Measurements from ENCODE around the gene FGF4. TPM values are rescaled to one million over a fixed set of nuclear protein-coding genes. Genes with fewer than 3 reads are reported as not detected.
"Not testable (repeated sequence)": the region's sequence is repeated elsewhere in the genome, so short reads cannot be mapped to it uniquely, and the experiment has no call there.

The FGF4 gene
- total RNA-seq, 2 experiments from 2014 or later = not detected

DNA sequence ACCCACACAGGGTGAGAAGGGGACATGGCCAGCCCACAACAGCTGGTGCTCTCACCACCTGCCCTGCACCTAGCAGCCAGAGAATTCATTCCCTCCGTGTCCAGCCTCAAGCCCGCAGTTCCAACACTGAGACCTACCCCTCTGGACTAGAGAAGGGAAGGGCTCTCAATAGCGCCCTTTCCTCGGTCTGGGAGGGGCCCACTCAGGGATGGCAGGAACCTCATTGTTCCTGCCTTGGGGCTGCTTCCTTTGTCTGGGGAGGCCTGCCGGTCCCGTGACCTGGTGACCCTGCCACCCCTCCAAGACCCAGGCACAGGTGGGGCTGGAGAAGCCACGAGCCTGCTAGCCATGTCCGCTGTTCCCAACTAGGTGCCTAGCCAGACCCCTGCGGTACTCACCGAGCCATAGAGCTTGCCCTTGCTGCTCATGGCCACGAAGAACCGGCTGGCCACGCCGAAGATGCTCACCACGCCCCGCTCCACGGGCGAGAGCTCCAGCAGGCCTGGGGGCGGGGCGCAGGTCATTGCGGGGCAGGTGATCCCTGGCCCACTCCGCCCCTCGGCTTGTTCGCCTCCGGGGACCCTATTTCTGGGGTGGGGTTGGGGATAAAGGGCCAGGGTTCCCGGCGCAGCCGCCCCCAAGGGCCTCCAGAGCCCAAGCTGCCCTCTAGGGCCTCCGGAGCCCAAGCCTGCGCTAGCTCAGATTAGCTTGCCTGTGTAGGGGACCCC is 1.4 kb downstream of the FGF4 start:
- peaks cover 56% of the 10 kb centered on the region for H3K27me3 Mint-ChIP-seq
- no peaks in the 10 kb centered on the region for H3K36me3 Mint-ChIP-seq
- H3K4me3 Mint-ChIP-seq = no peak overlapping the region
- ATAC-seq = no peak
- no peak overlapping the region for H3K27ac Mint-ChIP-seq
- DNase-seq = no peak
- no peaks in the 10 kb centered on the region for H3K4me1 Mint-ChIP-seq
- no peaks in the 10 kb centered on the region for H3K9me3 Mint-ChIP-seq (ENCODE audit: low read depth)
- CTCF ChIA-PET = no interaction called here

DNA sequence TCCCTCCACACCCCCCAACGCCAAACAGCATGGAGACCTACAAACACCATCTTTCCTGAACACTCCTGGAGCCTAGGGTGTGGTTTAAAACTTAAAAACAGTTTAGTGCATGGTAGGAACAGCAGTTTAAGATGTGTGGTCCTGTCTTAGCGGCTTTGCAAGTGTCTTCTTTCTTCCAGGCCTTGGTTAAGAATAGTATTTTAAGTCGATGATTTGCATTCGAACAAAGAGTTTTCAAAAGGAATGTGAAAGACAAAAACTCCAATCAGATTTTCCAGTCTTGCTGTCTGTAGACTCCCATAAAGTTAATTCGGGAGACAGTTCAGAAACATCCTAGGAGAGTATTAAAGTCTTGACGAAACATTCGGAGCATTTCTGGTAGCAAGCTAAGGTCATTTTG is 3.7 kb downstream of the FGF4 start:
- CTCF ChIA-PET = no interaction called here
- no peak overlapping the region for H3K4me3 Mint-ChIP-seq
- H3K27ac Mint-ChIP-seq = no peak overlapping the region

DNA sequence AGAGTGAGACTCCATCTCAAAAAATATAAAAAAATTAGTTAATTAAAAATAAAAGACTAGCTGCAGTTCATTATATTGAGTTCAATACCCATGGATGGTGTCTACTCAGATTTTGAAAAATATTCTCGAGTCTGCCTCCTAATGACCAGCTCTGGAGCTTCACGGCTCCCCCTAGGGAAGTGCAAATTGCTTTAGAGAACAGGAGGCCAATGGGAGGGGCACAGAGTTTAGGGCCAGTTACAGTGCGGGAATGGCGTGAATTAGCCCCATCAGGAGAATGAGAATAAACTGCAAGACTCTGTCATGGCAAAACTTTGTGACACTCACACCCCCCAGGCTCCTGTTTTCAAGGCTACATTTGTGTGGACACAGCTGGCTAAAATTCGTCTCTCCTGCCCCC is 4.6 kb downstream of the FGF4 start:
- CTCF ChIA-PET = no interaction called here
- H3K27ac Mint-ChIP-seq = no peak overlapping the region
- DNase-seq = no peak
- ATAC-seq = no peak
- H3K9me3 Mint-ChIP-seq (ENCODE audit: low read depth) = no peaks in the 10 kb centered on the region
- peaks cover 38% of the 10 kb centered on the region for H3K27me3 Mint-ChIP-seq
- H3K4me3 Mint-ChIP-seq = no peak overlapping the region
- H3K4me1 Mint-ChIP-seq = no peaks in the 10 kb centered on the region
- H3K36me3 Mint-ChIP-seq = no peaks in the 10 kb centered on the region

More for the DNA sequence above, 3.7 kb downstream of the FGF4 start:
- no peaks in the 10 kb centered on the region for H3K9me3 Mint-ChIP-seq (ENCODE audit: low read depth)
- DNase-seq (no peak), ATAC-seq (no peak)
- H3K27me3 Mint-ChIP-seq = peaks cover 45% of the 10 kb centered on the region
- H3K4me1 Mint-ChIP-seq = no peaks in the 10 kb centered on the region
- H3K36me3 Mint-ChIP-seq = no peaks in the 10 kb centered on the region

DNA sequence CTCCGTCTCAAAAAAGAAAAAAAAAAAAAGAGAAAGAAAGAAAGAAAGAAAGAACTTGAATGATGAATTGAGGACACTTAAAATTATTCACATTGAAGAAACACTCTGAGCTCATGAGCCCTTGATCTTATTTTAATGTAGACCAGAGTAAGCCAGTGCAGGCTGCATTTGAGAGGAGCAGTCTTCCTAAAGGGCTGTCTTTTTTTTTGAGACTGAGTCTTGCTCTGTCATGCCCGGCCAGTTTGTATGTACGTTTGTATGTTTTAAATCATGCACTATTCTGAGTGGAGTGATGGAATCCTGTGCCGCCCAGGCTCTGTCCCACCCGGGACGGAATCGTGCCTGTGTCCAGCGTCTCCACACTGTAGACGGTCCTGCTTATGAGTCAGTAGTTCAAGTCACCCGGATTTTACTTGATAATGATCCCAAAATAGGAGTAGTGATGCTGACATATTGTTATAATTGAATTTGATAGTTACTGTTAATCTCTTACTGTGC is 9.6 kb downstream of the FGF4 start:
- DNase-seq = no peak
- Mint-ChIP-seq H3K27me3 (peaks cover 5% of the 10 kb centered on the region), H3K27ac (no peak overlapping the region), H3K9me3 (ENCODE audit: low read depth) (no peaks in the 10 kb centered on the region), H3K4me3 (no peak overlapping the region), H3K4me1 (no peaks in the 10 kb centered on the region), H3K36me3 (no peaks in the 10 kb centered on the region)
- no peak for ATAC-seq
- CTCF ChIA-PET = no interaction called here

DNA sequence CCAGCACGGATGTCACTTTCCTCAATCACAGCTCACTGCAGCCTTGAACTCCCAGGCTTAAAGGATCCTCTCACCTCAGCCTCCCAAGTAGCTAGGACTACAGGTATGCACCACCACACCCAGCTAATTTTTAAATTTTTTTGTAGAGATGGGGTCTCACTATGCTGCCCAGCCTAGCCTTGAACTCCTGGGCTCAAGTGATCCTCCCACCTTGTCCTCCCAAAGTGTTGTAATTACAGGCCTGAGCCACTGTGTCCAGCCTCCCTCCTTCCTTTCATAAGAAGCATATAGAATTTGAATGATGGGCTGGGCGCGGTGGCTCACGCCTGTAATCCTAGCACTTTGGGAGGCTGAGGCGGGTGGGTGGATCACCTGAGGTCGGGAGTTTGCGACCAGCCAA is 10.2 kb downstream of the FGF4 start:
- H3K4me1 Mint-ChIP-seq; ATAC-seq; H3K4me3 Mint-ChIP-seq; H3K27me3 Mint-ChIP-seq; H3K27ac Mint-ChIP-seq; H3K36me3 Mint-ChIP-seq; CTCF ChIA-PET; H3K9me3 Mint-ChIP-seq (ENCODE audit: low read depth); DNase-seq: not testable (repeated sequence)

DNA sequence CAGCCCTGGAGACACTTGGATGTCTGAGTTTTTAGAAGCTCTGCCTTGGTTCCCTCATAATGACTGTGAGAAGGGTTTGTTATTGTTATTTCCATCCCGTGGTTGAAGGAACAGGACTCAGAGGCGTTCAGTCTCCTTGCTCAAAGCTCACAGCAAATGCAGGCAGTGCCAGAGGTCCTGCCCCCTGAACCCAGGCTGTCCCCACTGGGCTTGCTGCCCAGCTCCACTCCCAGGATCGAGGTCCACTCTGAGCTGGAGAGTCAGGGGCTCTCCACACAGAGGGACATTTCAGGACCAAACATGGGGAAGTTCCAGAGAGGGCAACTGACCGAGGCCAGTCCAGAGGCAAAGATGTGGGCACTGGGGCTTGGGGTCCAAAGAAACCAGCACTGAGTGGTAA is 14.8 kb downstream of the FGF4 start:
- no peaks in the 10 kb centered on the region for H3K27me3 Mint-ChIP-seq
- ATAC-seq (no peak), DNase-seq (no peak)
- no peak overlapping the region for H3K27ac Mint-ChIP-seq
- no peaks in the 10 kb centered on the region for H3K36me3 Mint-ChIP-seq
- no peaks in the 10 kb centered on the region for H3K9me3 Mint-ChIP-seq (ENCODE audit: low read depth)
- no peaks in the 10 kb centered on the region for H3K4me1 Mint-ChIP-seq
- H3K4me3 Mint-ChIP-seq = no peak overlapping the region
- CTCF ChIA-PET = no interaction called here

DNA sequence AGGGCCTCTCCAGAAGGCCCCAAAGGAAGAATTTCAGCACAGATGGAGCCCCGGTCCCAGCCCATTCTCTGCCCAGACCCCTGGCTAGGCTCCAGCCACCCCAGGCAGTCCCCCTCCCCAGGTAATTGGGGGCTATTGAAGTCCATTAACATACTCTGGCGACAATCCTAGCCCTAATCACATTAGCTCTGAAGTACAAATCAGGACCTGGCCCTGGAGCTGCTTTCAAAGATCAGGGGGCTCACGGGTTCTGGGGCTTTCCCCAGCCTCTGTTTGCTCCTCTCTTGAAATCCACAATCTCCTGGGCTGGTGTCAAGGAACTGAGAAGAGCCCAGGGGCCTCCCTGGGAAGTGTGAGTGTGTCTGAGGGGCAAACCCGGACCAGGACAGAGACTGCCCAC is 22.3 kb downstream of the FGF4 start:
- no peaks in the 10 kb centered on the region for H3K27me3 Mint-ChIP-seq
- no peaks in the 10 kb centered on the region for H3K4me1 Mint-ChIP-seq
- CTCF ChIA-PET = no interaction called here

DNA sequence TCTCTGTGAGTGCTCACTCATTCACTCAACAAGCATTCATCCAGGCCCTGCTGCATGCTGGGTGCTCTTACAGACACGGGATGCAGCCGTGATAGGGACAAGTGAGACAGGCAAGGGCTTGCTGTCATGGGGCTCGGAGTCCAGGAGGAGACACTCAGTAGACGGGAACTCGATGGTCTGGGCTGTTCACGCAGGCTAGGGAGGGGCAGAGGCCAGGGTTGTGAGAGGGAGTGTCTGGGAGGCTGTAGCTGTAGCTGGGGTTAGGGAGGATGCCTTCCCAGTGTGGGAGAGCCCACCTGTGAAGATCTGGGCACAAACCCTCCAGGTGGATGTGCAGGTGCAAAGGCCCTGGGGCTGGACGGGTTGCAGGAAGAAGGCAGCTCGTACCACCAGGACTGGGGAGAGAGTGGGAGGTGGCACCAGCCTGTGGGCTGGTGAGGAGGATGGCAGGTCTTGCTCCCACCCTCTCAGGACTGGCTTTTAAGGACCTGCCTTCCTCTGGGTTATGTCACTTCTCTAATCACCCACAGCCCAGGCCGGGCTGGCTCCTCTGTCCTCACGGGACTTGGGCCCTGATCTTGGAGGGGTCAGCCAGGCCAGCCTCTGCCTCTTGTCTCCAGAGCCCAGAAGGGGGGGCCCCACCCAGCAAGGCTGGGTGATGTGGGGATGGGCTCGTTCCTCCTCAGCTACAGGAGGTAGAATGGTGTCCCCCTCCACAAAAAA is 24.1 kb downstream of the FGF4 start:
- H3K9me3 Mint-ChIP-seq (ENCODE audit: low read depth) = no peaks in the 10 kb centered on the region
- no peak for ATAC-seq
- no peaks in the 10 kb centered on the region for H3K36me3 Mint-ChIP-seq
- CTCF ChIA-PET = no interaction called here
- H3K27me3 Mint-ChIP-seq = no peaks in the 10 kb centered on the region
- no peak overlapping the region for H3K27ac Mint-ChIP-seq
- H3K4me1 Mint-ChIP-seq = no peaks in the 10 kb centered on the region
- DNase-seq = no peak
- no peak overlapping the region for H3K4me3 Mint-ChIP-seq

More for the DNA sequence above, 22.3 kb downstream of the FGF4 start:
- DNase-seq = no peak
- H3K9me3 Mint-ChIP-seq (ENCODE audit: low read depth) = no peaks in the 10 kb centered on the region
- no peak for ATAC-seq
- H3K4me3 Mint-ChIP-seq = no peak overlapping the region
- H3K27ac Mint-ChIP-seq = no peak overlapping the region
- no peaks in the 10 kb centered on the region for H3K36me3 Mint-ChIP-seq

DNA sequence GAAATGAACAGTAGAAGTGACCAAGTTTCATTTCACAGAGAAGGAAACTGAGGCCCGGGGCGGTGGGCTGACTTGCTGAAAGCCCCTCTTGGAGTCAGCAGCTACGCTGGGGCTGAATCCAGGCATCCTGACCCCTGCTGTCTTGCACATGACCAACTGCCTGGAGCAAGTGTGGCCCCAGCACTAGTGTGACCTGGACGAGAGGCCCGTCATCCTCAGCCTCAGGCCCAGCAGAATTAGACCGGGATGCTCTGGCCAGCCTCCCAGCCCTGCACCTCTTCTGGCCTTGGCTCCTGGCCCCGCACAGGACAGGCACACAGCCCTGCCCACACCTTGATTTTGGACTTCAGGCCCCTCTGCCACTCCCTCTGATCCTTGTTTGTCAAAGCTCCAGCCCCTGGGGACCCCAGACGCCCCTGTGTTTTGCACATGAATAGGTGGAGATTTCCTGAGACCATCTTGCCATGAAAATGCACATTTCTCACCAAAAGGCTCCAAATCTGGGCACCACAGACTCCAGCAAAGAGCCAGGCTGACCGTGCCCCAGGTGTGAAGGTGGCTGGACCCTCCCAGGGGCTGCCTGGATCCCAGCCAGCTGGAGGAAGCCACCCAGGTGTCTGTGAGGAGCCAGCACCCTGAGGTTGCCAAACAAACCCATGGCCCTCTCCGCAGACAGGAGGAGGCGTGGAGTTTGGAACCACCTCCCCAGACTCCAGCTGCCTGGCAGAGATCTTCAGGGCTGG is 24.9 kb downstream of the FGF4 start:
- no peaks in the 10 kb centered on the region for H3K27me3 Mint-ChIP-seq
- ATAC-seq = no peak
- CTCF ChIA-PET = no interaction called here
- no peak overlapping the region for H3K4me3 Mint-ChIP-seq
- H3K4me1 Mint-ChIP-seq = no peaks in the 10 kb centered on the region
- no peaks in the 10 kb centered on the region for H3K36me3 Mint-ChIP-seq
- no peak overlapping the region for H3K27ac Mint-ChIP-seq
- DNase-seq = no peak
- H3K9me3 Mint-ChIP-seq (ENCODE audit: low read depth) = no peaks in the 10 kb centered on the region

DNA sequence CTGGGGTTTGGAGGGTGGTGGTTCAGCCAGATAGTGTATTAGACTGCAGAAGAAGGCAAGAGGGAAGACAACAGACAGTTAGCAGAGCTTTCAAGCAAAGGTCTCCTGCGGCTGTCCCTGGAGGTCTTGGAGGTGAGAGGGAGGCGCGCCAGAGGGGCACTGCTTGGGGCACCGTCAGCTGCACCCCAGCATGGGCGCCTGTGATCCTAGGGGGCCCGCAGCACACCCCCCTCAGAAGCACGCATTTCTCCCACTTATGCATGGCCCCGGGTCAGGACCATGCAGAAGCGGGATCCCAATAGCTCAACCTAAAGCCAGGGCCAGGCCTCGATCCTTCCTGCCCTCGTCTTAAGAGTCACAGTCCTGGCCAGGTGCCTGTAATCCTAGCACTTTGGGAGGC is 26.5 kb downstream of the FGF4 start:
- CTCF ChIA-PET = no interaction called here
- ATAC-seq (no peak), DNase-seq (no peak)
- Mint-ChIP-seq H3K9me3 (ENCODE audit: low read depth) (no peaks in the 10 kb centered on the region), H3K27ac (no peak overlapping the region), H3K27me3 (peaks cover 3% of the 10 kb centered on the region), H3K4me1 (no peaks in the 10 kb centered on the region), H3K36me3 (no peaks in the 10 kb centered on the region), H3K4me3 (no peak overlapping the region)

DNA sequence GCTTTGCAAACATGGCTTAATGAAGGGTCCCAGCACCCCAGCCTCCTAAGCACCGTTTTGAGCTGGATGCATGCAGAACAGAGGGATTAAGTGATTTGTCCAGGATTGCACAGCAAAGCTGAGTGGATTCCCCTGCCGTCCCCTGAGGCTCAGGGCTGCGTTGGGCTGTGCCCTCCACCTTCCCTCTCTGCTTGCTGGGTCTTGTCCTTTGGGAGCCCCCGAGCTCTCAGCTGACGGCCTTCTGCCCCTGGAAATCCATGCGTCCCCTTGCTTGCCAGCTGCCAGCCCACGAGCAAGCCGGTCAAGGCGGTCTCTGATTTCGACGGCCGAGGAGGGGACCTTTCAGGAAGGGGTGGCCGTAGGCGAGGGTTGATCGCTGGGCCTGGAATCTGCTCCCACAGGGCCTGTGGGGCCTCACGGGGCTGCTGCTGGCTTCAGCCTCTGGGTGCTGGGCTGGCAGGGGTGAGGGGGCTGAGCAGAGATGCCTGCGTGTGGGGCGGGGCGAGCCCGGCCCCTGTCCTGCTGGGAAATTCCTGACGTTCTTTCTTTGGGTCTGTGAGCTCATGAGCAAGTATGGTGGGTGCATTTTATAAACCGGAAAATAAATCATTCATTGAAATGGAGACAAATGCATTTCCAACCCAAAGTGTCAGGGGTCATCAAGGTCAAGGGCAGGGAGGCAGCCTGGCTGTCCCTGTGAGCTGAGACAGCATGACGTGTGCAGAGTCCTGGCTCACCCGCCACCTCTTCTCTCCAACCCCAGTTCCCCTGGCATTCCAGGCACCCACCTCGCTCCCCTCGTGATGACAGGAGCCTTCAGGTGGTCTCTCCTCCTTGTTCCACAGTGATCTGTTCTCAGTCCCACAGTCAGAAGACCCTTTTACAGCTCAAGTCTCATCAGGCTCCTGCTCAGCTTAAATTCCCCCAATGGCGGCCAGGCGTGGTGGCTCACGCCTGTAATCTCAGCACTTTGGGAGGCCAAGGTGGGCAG is 28.1 kb downstream of the FGF4 start:
- ATAC-seq (no peak), DNase-seq (no peak)
- Mint-ChIP-seq H3K9me3 (ENCODE audit: low read depth) (no peaks in the 10 kb centered on the region), H3K4me3 (no peak overlapping the region), H3K36me3 (no peaks in the 10 kb centered on the region), H3K4me1 (no peaks in the 10 kb centered on the region), H3K27ac (no peak overlapping the region), H3K27me3 (peaks cover 3% of the 10 kb centered on the region)
- CTCF ChIA-PET = no interaction called here

DNA sequence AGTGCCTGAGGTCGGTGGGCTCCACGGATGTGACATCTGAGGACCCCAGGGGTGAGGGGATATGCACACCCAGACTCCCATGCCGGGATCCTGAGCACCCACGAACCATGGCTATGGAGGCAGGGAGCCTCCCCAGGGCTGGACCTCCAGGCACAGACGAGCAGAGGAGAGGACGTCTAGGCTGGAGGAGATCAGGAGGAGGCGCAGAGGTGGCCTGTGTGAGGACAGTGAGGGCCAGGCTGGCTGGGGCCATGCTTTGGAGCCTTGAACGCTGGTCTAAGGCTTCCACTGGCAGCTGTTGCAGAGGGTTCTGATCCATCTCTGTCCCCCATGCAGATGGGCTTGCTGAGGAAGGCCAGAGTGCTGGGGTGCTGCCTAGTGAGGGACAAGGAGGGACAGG is 29.0 kb downstream of the FGF4 start:
- Mint-ChIP-seq H3K4me3 (no peak overlapping the region), H3K4me1 (no peaks in the 10 kb centered on the region), H3K27me3 (peaks cover 3% of the 10 kb centered on the region), H3K36me3 (no peaks in the 10 kb centered on the region), H3K9me3 (ENCODE audit: low read depth) (no peaks in the 10 kb centered on the region), H3K27ac (no peak overlapping the region)
- no peak for DNase-seq
- CTCF ChIA-PET = no interaction called here
- ATAC-seq = no peak

DNA sequence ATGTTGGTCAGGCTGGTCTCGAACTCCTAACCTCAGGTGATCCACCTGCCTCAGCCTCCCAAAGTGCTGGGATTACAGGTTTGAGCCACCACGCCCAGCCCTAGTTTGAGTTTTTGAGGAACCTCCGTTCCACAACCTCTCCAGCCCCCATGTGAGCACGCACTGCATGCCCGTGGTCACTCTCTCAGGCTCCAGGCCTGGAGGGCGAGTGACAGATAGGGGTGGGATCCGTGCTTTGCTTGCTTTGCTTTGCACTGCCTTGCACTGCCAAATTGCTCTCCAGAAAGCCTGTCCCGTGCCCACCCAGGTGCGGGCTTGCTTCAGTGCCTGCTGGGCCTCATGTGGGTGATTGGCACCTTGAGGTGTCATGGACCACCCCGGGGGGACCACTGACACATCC is 29.9 kb downstream of the FGF4 start:
- Mint-ChIP-seq H3K4me3 (no peak overlapping the region), H3K4me1 (no peaks in the 10 kb centered on the region), H3K36me3 (no peaks in the 10 kb centered on the region), H3K27me3 (peaks cover 3% of the 10 kb centered on the region), H3K27ac (no peak overlapping the region), H3K9me3 (ENCODE audit: low read depth) (no peaks in the 10 kb centered on the region)
- DNase-seq (no peak), ATAC-seq (no peak)
- CTCF ChIA-PET = no interaction called here

Data from activated CD8-positive, alpha-beta memory T cell treated with anti-CD3 and anti-CD28 coated beads, Interleukin-2, amount 10 ng/mL, durations not matched to agents 7 days and 5 days (primary cell).